Mesodermal cell (in vitro differentiated cells): ENCODE data around the gene IFNL4.
"Not testable (repeated sequence)": the region's sequence is repeated elsewhere in the genome, so short reads cannot be mapped to it uniquely, and the experiment has no call there.

Source experiments
- H3K27ac ChIP-seq: 2 replicates; pipeline ENCODE4 v1.7.0; 2013; ENCODE audit warnings: mild to moderate bottlenecking, low read depth, low read length, moderate library complexity; ENCODE audit not compliant: severe bottlenecking
- H3K36me3 ChIP-seq: 2 replicates; pipeline ENCODE4 v1.7.1; 2013; ENCODE audit warnings: mild to moderate bottlenecking, low read length, moderate library complexity; ENCODE audit not compliant: control insufficient read depth, insufficient read depth
- H3K4me1 ChIP-seq: one replicate; pipeline ENCODE4 v1.7.1; 2013; ENCODE audit warnings: mild to moderate bottlenecking, low read length; ENCODE audit not compliant: insufficient read depth, control insufficient read depth, poor library complexity, severe bottlenecking
- H3K4me3 ChIP-seq: 2 replicates; pipeline ENCODE4 v1.7.0; 2013; ENCODE audit warnings: low read length, control low read depth, mild to moderate bottlenecking; ENCODE audit not compliant: insufficient read depth, poor library complexity, severe bottlenecking; ENCODE audit errors: extremely low read depth
- H3K9me3 ChIP-seq: 2 replicates; pipeline ENCODE4 v1.7.1; 2013; ENCODE audit warnings: mild to moderate bottlenecking, low read length, moderate library complexity; ENCODE audit not compliant: control insufficient read depth
- WGBS, 2 experiments: methylation state at CpG; one replicate each; pipeline ENCODE4 v1.1.5; 2013; ENCODE audit warnings: missing lambda C conversion rate in 2 of 2; ENCODE audit not compliant: insufficient coverage in 2 of 2; 5-methylcytosine and 5-hydroxymethylcytosine counted together

Gene IFNL4

DNA sequence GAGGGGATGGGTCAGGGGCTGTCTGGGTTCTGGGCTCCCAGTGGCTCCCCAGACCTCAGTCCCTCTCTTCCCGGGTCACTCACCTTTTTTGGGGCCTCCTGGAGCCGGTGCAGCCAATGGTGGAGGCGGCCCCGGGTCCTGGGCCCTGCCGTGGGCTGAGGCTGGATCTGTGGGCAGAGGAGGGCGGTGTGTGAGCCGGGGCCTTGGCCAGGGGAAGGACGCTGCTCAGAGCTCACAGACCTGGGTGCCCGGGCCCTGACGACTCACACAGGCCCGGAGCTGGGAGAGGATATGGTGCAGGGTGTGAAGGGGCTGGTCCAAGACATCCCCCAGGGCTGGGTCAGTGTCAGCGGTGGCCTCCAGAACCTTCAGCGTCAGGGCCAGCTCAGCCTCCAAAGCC is 4.9 kb downstream of the IFNL4 start:
- H3K4me3 ChIP-seq, H3K36me3 ChIP-seq, H3K27ac ChIP-seq, H3K9me3 ChIP-seq, H3K4me1 ChIP-seq: not testable (repeated sequence)
- 76 to 80% methylated on average over 6 to 7 of the region's 13 CpGs for WGBS, 2 experiments

DNA sequence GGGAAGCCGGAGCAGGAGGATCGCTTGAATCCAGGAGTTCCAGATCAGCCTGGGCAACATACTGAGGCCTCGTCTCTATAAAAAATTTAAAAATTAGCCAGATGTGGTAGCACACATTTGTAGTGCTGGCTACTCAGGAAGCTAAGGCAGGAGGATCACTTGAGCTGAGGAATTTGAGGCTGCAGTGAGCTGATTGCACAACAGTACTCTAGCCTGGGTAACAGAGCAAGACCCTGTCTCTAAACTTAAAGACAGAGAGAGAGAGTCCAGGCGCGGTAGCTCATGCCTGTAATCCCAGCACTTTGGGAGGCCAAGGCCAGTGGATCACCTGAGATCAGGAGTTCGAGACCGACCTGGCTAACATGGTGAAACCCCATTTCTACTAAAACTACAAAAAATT is 8.2 kb downstream of the IFNL4 start:
- H3K4me3 ChIP-seq: no peak overlapping the region
- no peaks in the 10 kb centered on the region for H3K9me3 ChIP-seq
- H3K27ac ChIP-seq: no peak overlapping the region
- no peaks in the 10 kb centered on the region for H3K36me3 ChIP-seq
- no peaks in the 10 kb centered on the region for H3K4me1 ChIP-seq
- WGBS, 2 experiments: 79 to 91% methylated on average over 5 to 7 of the region's 7 CpGs

- WGBS, 2 experiments: 86 to 91% methylated on average over 6 of the region's 6 CpGs
Measured at GRCh38 chr19:39238944-39239343, 9.7 kb downstream of the IFNL4 start.

DNA sequence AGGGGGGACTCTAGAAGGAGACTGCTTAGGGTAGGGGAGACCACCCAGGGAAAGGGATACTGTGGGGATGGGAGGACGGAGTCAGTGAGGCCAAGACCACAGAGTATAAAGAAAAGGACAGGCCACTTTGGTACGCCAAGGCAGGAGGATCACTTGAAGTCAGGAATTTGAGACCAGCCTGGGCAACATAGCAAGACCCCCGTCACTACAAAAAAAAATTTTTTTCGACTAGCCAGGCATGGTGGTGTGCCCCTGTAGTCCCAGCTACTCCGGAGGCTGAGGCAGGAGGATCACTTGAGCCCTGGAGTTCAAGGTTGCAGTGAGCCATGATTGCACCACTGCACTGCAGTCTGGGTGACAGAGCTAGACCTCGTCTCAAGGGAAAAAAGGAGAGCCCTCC is 10.4 kb downstream of the IFNL4 start:
- H3K9me3 ChIP-seq: no peaks in the 10 kb centered on the region
- H3K4me3 ChIP-seq: no peak overlapping the region
- H3K27ac ChIP-seq: no peak overlapping the region
- no peaks in the 10 kb centered on the region for H3K4me1 ChIP-seq
- no peaks in the 10 kb centered on the region for H3K36me3 ChIP-seq
- WGBS, 2 experiments: 79 to 81% methylated on average over 6 of the region's 6 CpGs

More at GRCh38 chr19:39238944-39239343, 9.7 kb downstream of the IFNL4 start:
- H3K9me3 ChIP-seq: no peaks in the 10 kb centered on the region
- H3K36me3 ChIP-seq: no peaks in the 10 kb centered on the region
- no peaks in the 10 kb centered on the region for H3K4me1 ChIP-seq
- H3K4me3 ChIP-seq: no peak overlapping the region
- H3K27ac ChIP-seq: no peak overlapping the region

DNA sequence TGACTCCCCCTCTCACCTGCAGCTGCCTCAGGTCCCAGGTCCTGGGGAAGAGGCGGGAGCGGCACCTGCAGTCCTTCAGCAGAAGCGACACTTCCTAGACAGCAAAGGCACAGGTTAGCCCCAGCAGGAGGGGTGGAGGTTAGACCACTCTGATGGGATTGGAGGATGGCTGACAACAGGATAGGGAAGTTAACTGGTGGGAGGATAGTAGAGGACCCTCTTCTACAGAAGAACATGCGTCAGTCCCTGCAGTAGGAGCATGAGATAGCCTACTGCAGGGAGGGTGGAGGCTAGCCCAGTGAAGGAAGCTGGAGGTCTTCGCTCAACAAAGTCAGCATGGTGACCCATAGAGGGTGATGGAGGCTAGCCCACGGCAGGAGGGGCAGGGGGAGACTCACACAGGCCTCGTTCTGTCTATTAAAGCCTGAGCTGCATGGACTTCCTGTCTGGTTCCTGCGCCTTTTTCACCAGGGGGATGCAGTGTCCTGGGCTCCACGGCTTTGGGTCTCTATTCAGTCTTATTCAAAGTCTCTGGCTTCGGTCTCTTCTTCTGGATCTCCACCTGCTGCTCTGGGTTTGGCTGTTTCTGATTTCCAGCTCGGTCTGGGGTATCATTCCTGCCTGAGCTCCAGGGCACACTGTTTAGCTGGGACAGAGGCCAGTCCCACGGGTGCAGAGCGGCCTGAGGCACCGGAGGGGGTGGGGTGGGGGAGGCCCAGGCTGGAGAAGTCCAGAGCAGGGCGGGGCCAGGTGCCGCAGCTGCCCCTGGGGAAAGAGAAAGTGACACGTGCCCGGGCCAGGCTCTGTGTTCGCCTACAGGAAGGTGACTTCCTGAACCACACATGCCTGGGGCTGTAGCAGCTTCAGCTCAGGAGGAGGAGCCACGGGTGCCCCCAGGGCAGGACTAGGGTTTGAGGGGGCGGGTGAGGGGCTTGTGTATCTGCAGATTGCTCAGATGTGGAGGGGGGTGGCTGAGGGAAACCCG is 11.2 kb downstream of the IFNL4 start:
- Histone ChIP-seq H3K27ac (no peak overlapping the region), H3K36me3 (no peaks in the 10 kb centered on the region), H3K4me3 (no peak overlapping the region), H3K4me1 (no peaks in the 10 kb centered on the region), H3K9me3 (no peaks in the 10 kb centered on the region)
- WGBS, 2 experiments: 54 to 57% methylated on average over 17 to 19 of the region's 22 CpGs

GRCh38 chr19:39236527-39236926 is 12.1 kb downstream of the IFNL4 start:
- H3K27ac ChIP-seq: no peak overlapping the region
- no peaks in the 10 kb centered on the region for H3K4me1 ChIP-seq
- WGBS, 2 experiments: 78 to 82% methylated on average over 3 to 7 of the region's 12 CpGs
- H3K36me3 ChIP-seq: no peaks in the 10 kb centered on the region
- no peak overlapping the region for H3K4me3 ChIP-seq
- no peaks in the 10 kb centered on the region for H3K9me3 ChIP-seq

DNA sequence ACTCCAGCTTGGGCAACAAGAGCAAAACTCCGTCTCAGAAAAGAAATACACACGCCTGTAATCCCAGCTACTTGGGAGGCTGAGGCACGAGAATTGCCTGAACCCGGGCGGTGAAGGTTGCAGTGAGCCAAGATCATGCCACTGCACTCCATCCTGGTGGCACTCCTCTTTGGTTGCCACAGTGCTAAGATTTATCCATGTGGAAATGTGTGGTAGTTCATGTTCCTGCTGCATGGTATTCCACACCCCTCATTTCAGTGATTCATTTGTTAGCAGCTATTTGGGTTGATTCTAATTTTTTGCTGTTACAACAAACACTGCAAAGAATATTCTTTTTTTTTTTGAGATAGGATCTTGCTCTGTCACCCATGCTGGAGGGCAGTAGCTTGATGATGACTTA is 15.9 kb downstream of the IFNL4 start:
- WGBS, 2 experiments: 65 to 89% methylated on average over 5 of the region's 5 CpGs
- H3K36me3 ChIP-seq: no peaks in the 10 kb centered on the region
- H3K4me3 ChIP-seq: no peak overlapping the region
- H3K4me1 ChIP-seq: no peaks in the 10 kb centered on the region
- H3K27ac ChIP-seq: no peak overlapping the region
- H3K9me3 ChIP-seq: no peaks in the 10 kb centered on the region

- Histone ChIP-seq H3K36me3 (no peaks in the 10 kb centered on the region), H3K9me3 (no peaks in the 10 kb centered on the region), H3K4me3 (no peak overlapping the region), H3K4me1 (no peaks in the 10 kb centered on the region), H3K27ac (no peak overlapping the region)
- WGBS, 2 experiments: 50 to 56% methylated on average over 1 of the region's 2 CpGs
Measured at GRCh38 chr19:39230096-39230764, 18.4 kb downstream of the IFNL4 start.

DNA sequence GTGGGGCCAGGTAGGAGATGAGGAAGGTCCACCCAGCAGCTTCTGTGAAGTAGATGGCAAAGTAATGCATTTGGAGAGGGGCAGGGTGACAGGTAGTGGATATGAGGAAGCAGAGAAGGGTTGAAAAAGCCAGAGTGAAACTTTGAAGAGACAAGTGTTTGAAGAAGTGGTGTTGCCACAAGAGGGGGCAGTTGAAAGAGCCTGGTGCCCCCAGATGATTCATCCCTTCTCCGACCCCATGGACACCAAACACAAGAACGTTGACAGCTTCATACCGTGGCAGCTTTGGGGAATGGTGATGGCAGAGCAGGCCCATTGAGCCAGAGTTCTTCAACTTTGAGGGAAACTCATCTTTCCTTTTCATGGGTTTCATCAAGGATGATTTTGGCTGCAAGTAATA is 23.7 kb downstream of the IFNL4 start:
- H3K9me3 ChIP-seq: no peaks in the 10 kb centered on the region
- H3K4me3 ChIP-seq: no peak overlapping the region
- WGBS, 2 experiments: 14 to 16% methylated on average over 2 to 3 of the region's 3 CpGs
- H3K36me3 ChIP-seq: no peaks in the 10 kb centered on the region
- H3K27ac ChIP-seq: no peak overlapping the region
- no peaks in the 10 kb centered on the region for H3K4me1 ChIP-seq

GRCh38 chr19:39223703-39224279 is 24.9 kb downstream of the IFNL4 start:
- Histone ChIP-seq H3K9me3 (no peaks in the 10 kb centered on the region), H3K4me1 (no peaks in the 10 kb centered on the region), H3K36me3 (no peaks in the 10 kb centered on the region), H3K4me3 (no peak overlapping the region), H3K27ac (no peak overlapping the region)
- WGBS, 2 experiments: 4 to 17% methylated on average over 2 of the region's 4 CpGs
